DOHH2 (cell line): ENCODE data around the gene IL34.

Experiments used
- CTCF ChIP-seq: fragments of 200-600 bp; sonication (generic); IDR thresholded peaks from one replicate; pipeline ENCODE4 v1.5.1; 2014; ENCODE audit warnings: antibody characterized with exemption, mild to moderate bottlenecking, low read depth, low read length; ENCODE audit not compliant: poor library complexity, severe bottlenecking
- EZH2phosphoT487 ChIP-seq: fragments of 200-600 bp; sonication (generic); IDR thresholded peaks from 2 replicates; pipeline ENCODE4 v1.6.1; 2017; ENCODE audit warnings: borderline replicate concordance, mild to moderate bottlenecking, antibody characterized with exemption, low read length, moderate library complexity, mixed read lengths

GRCh38 chr16:70685061-70685937 is 38.9 kb downstream of the IL34 start:
- TF ChIP-seq CTCF (no peak), EZH2phosphoT487 (no peak)
